GM23248 (cell line): ENCODE results near the gene LRFN2.

ENCODE experiments used
- EZH2 ChIP-seq: fragments of 200-600 bp; sonication (generic); IDR thresholded peaks from 2 replicates; pipeline ENCODE4 v1.6.1; 2018; ENCODE audit warnings: antibody characterized with exemption, mild to moderate bottlenecking; ENCODE audit not compliant: insufficient read depth, poor library complexity, severe bottlenecking
- EZH2phosphoT487 ChIP-seq: fragments of 200-600 bp; sonication (generic); IDR thresholded peaks from 2 replicates; pipeline ENCODE4 v1.6.1; 2018; ENCODE audit warnings: antibody characterized with exemption, moderate library complexity, mild to moderate bottlenecking, low read depth; ENCODE audit not compliant: insufficient read depth

GRCh38 chr6:40535110-40535818 is 51.9 kb downstream of the LRFN2 start:
- TF ChIP-seq EZH2: no peak
- no peak for TF ChIP-seq EZH2phosphoT487
